Breast epithelium (tissue), 3 donors: ENCODE results near the gene MERTK.

Experiments used
- CTCF ChIP-seq, 3 donors: fragments of 450-650 bp; IDR thresholded peaks; one replicate each; pipeline ENCODE4 v1.5.1; 2016 to 2017; ENCODE audit warnings: antibody characterized with exemption in 3 of 3, mild to moderate bottlenecking in 3 of 3, moderate library complexity in 3 of 3
- POLR2A ChIP-seq: fragments of 450-650 bp; IDR thresholded peaks from one replicate; pipeline ENCODE4 v1.6.1; 2016; ENCODE audit warnings: antibody characterized with exemption, mild to moderate bottlenecking, moderate library complexity
- POLR2AphosphoS5 ChIP-seq, 3 donors: sonication (generic); formaldehyde crosslinking; IDR thresholded peaks; one replicate each; pipeline ENCODE4 v1.6.1; 2017; ENCODE audit warnings: antibody characterized with exemption in 3 of 3

DNA sequence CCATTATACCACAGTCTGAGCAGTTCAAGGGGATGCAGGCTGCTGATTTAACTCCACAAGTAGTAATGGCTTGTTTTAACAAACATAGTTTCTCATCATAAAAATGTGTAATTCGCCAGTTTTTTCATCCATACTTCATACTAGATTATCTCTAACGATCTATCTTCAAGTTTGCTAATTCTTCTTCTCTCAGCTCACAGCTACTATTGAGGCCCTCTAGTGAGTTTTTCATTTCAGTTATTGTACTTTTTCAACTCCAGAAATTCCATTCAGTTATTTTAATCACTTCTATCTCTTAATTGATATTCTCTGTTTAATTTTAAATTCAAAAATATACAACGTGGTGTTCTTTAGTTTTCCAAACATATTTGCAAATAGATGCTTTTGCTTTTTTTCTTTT, 136.5 kb downstream of the MERTK start:
- no peak for TF ChIP-seq CTCF (IDR thresholded peaks at IDR 0.05)
- TF ChIP-seq POLR2AphosphoS5 (IDR thresholded peaks at IDR 0.05) = no peak
- no peak for TF ChIP-seq POLR2A
